Islet of Langerhans (tissue), 1 donor: Measurements from ENCODE around the gene PAQR6.

Experiments used
- FAIRE-seq: peaks from one replicate; lab custom pipeline; 2011; peaks lifted over from hg19 to GRCh38; lab: Jason Lieb, UNC

PAQR6 gene

GRCh38 chr1:156193488-156194299, 54.2 kb downstream of the PAQR6 start, which contains the start of gene SLC25A44:
TSS of gene SLC25A44 (plus strand) at chr1:156194104. CDS start at chr1:156199848, 5,744 bp downstream.
- FAIRE-seq: peak; percentile 97
